ENCODE measurements around the gene PPOX. TPM values are rescaled to one million over a fixed set of nuclear protein-coding genes. Genes with fewer than 3 reads are reported as not detected.
A peak's percentile ranks its signal among the peaks of the same experiment; 100 is the strongest.

PPOX gene
- total and polyA plus RNA-seq, 11 donors: 9.7 to 24.3 (median 13.7) TPM

- WGBS, 4 donors: 69 to 88% (median 70%) methylated on average over 1 of the region's 1 CpG
- peaks cover 5 to 47% (median 11%) of the 10 kb centered on the region in 12 donors for H3K4me1 ChIP-seq
- no peak overlapping the region for H3K4me3 ChIP-seq
- H3K36me3 ChIP-seq: no peaks in the 10 kb centered on the region
- H3K27ac ChIP-seq: peak overlapping the region in 5 of 12 donors; percentile 12 to 51 (median 30)
- ATAC-seq (no peak), DNase-seq (no peak)
- H3K9me3 ChIP-seq: no peaks in the 10 kb centered on the region
- TF ChIP-seq CTCF (IDR thresholded peaks at IDR 0.05) (no peak), POLR2A (IDR thresholded peaks at IDR 0.05) (no peak)
- intact Hi-C loops (cut with DNase I): loop anchor here in 7 of 10 donors (5.0 to 10.0 kb wide), 3 partner anchors 94 to 144 kb away; partner anchors contain the start of gene USF1 (in 3 of the 7)
- H3K27me3 ChIP-seq: no peaks in the 10 kb centered on the region
Measured at GRCh38 chr1:161138431-161138830, 27.8 kb upstream of the PPOX start.

- intact Hi-C loops (cut with DNase I): loop anchor here in 7 of 10 donors (5.0 to 10.0 kb wide), 4 partner anchors 95 to 465 kb away; partner anchors contain the start of gene USF1 (in 3 of the 7)
- H3K4me3 ChIP-seq: no peak overlapping the region
- ATAC-seq (peak in 1 of 4 donors; percentile 49), DNase-seq (peak in 1 of 5 donors; percentile 39)
- WGBS, 4 donors: 37 to 50% (median 43%) methylated on average over 1 of the region's 1 CpG
- no peak for TF ChIP-seq POLR2A (IDR thresholded peaks at IDR 0.05)
- peak in 11 of 12 donors; percentile 20 to 65 (median 52) for TF ChIP-seq CTCF (IDR thresholded peaks at IDR 0.05)
- H3K36me3 ChIP-seq: no peaks in the 10 kb centered on the region
- no peak overlapping the region for H3K27ac ChIP-seq
- no peaks in the 10 kb centered on the region for H3K27me3 ChIP-seq
- H3K9me3 ChIP-seq: no peaks in the 10 kb centered on the region
- H3K4me1 ChIP-seq: peaks cover 0 to 33% (median 0%) of the 10 kb centered on the region in 12 donors
Measured at GRCh38 chr1:161139766-161140165, 26.5 kb upstream of the PPOX start.

GRCh38 chr1:161140755-161141400 lies 25.3 kb upstream of the PPOX start:
- no peak for ATAC-seq

More at GRCh38 chr1:161140755-161141400, 25.3 kb upstream of the PPOX start:
- TF ChIP-seq POLR2A (IDR thresholded peaks at IDR 0.05) (no peak), CTCF (IDR thresholded peaks at IDR 0.05) (no peak)
- H3K9me3 ChIP-seq: no peaks in the 10 kb centered on the region
- no peak overlapping the region for H3K27ac ChIP-seq
- no peak for DNase-seq
- no peak overlapping the region for H3K4me3 ChIP-seq
- H3K4me1 ChIP-seq: peaks cover 0 to 31% (median 0%) of the 10 kb centered on the region in 12 donors
- no peaks in the 10 kb centered on the region for H3K36me3 ChIP-seq
- 94 to 96% (median 95%) methylated on average over 29 of the region's 29 CpGs for WGBS, 4 donors
- intact Hi-C loops (cut with DNase I): loop anchor here in 1 of 10 donors (10.0 kb wide), 1 partner anchor 466 kb away; no protein-coding TSS in a partner anchor
- H3K27me3 ChIP-seq: no peaks in the 10 kb centered on the region
